Measurements from ENCODE around the gene IFIT1.

GRCh38 chr10:89416465-89416864, 24.0 kb downstream of the IFIT1 start:
- TF ChIP-seq POLR2A (IDR thresholded peaks at IDR 0.05; ENCODE audit: low read depth) (no peak), EP300 (IDR thresholded peaks at IDR 0.05) (no peak), CTCF (IDR thresholded peaks at IDR 0.05) (no peak), POLR2AphosphoS5 (IDR thresholded peaks at IDR 0.05) (no peak)
